C4-2B (cell line): ENCODE results near the gene TUBB6.

ENCODE experiments used
- ZFX ChIP-seq: fragments of 450-650 bp; IDR thresholded peaks from 2 replicates; pipeline ENCODE4 v1.6.1; 2017
- TF ChIP-seq, protein P1 (sequence below): fragments of 450-650 bp; conservative IDR thresholded peaks from 2 replicates; pipeline ENCODE4 v1.5.1; 2017; ENCODE audit warnings: mild to moderate bottlenecking

DNA sequence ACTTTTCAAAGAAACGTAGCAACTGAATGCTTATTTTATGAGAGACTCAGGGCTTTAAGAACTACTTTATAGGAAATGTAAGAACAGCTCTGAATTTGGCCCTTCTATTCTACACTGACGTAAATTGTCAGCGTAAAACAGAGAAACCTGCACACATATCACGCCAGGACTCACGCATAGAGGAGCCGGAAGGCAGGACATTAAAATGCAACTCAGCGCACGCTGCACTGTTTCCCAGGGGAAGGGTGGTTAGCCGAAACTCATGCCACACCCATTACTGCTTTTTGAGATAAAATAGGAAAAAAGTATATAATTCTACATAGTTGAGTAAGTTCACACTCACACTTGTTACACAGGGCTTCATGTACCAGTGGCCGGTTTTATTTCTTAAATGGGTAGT is 7.4 kb downstream of the TUBB6 start:
- TF ChIP-seq, protein P1, sequence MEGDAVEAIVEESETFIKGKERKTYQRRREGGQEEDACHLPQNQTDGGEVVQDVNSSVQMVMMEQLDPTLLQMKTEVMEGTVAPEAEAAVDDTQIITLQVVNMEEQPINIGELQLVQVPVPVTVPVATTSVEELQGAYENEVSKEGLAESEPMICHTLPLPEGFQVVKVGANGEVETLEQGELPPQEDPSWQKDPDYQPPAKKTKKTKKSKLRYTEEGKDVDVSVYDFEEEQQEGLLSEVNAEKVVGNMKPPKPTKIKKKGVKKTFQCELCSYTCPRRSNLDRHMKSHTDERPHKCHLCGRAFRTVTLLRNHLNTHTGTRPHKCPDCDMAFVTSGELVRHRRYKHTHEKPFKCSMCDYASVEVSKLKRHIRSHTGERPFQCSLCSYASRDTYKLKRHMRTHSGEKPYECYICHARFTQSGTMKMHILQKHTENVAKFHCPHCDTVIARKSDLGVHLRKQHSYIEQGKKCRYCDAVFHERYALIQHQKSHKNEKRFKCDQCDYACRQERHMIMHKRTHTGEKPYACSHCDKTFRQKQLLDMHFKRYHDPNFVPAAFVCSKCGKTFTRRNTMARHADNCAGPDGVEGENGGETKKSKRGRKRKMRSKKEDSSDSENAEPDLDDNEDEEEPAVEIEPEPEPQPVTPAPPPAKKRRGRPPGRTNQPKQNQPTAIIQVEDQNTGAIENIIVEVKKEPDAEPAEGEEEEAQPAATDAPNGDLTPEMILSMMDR = no peak
- TF ChIP-seq ZFX = no peak
